Activated CD8-positive, alpha-beta T cell treated with anti-CD3 and anti-CD28 coated beads for 36 hours (primary cell): Measurements from ENCODE around the gene CENPM. TPM values are rescaled to one million over a fixed set of nuclear protein-coding genes. Genes with fewer than 3 reads are reported as not detected.

Experiments
- ATAC-seq: fragments of 200-7000 bp; cut with Tn5 transposase; one replicate; pipeline ENCODE4 v1.10.0; 2021; ENCODE audit warnings: mild to moderate bottlenecking, moderate library complexity
- CTCF ChIA-PET: fragments of 350-600 bp; sonication (Branson Sonifier 250); formaldehyde crosslinking; loops from one replicate; lab custom pipeline; 2021; ENCODE audit warnings: antibody characterized with exemption; lab: Charles Lee
- POLR2A ChIA-PET: fragments of 350-600 bp; sonication (Branson Sonifier 250); formaldehyde crosslinking; loops from one replicate; lab custom pipeline; 2021; ENCODE audit warnings: antibody characterized with exemption; lab: Charles Lee
- DNase-seq: peaks from one replicate; pipeline ENCODE4 v3.0.0-alpha.2; 2020
- H3K27ac Mint-ChIP-seq: one replicate; pipeline ENCODE4 v1.8.0; 2021; ENCODE audit warnings: mild to moderate bottlenecking, mixed read lengths
- H3K27me3 Mint-ChIP-seq: one replicate; pipeline ENCODE4 v1.8.0; 2021; ENCODE audit warnings: mixed read lengths
- H3K36me3 Mint-ChIP-seq: one replicate; pipeline ENCODE4 v1.8.0; 2021; ENCODE audit warnings: low read depth, mixed read lengths
- H3K4me1 Mint-ChIP-seq: one replicate; pipeline ENCODE4 v1.8.0; 2021; ENCODE audit warnings: low read depth, mixed read lengths
- H3K4me3 Mint-ChIP-seq: one replicate; pipeline ENCODE4 v1.8.0; 2021; ENCODE audit warnings: mild to moderate bottlenecking, moderate library complexity, mixed read lengths
- H3K9me3 Mint-ChIP-seq: one replicate; pipeline ENCODE4 v1.8.0; 2021; ENCODE audit warnings: mixed read lengths
- intact Hi-C: fragments of 100-400 bp; cut with micrococcal nuclease; formaldehyde crosslinking; loops from one replicate; pipeline ENCODE4 v1.10.0; 2022
- total RNA-seq, 2 experiments: library from RNA; stranded (reverse); gene quantifications; one replicate each; pipeline ENCODE4 v1.2.3, GENCODE V29; 2021
- TF ChIP-seq, protein P1 (sequence below): fragments of 200-600 bp; IDR thresholded peaks from one replicate; pipeline ENCODE4 v1.8.0; 2022; ENCODE audit warnings: antibody characterized with exemption, mild to moderate bottlenecking

CENPM gene
- total RNA-seq, 2 experiments from 2014 or later, result 62.5 to 63.1 TPM

DNA sequence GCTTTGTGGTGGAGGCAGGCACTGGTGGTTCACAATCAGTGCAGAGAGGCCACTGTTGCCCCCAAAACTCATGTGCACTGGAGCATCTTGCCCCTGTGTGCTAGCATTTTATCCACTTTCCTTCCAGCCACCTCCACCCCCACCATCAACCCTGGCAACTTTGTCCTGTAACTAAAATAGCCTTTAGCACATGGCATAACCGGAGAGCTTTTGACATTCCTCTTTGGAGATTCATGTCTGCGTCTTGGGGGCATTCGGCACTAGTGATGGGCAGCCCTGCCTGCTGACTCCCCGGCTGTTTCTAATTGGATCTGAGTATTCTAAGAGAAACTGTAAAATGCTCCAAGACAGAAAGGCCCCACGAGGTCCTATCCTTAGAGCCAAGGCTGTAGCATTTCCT is 47.8 kb downstream of the CENPM start:
- intact Hi-C loops, result no loop called here
- H3K36me3 Mint-ChIP-seq, result peaks cover 34% of the 10 kb centered on the region
- TF ChIP-seq, protein P1, sequence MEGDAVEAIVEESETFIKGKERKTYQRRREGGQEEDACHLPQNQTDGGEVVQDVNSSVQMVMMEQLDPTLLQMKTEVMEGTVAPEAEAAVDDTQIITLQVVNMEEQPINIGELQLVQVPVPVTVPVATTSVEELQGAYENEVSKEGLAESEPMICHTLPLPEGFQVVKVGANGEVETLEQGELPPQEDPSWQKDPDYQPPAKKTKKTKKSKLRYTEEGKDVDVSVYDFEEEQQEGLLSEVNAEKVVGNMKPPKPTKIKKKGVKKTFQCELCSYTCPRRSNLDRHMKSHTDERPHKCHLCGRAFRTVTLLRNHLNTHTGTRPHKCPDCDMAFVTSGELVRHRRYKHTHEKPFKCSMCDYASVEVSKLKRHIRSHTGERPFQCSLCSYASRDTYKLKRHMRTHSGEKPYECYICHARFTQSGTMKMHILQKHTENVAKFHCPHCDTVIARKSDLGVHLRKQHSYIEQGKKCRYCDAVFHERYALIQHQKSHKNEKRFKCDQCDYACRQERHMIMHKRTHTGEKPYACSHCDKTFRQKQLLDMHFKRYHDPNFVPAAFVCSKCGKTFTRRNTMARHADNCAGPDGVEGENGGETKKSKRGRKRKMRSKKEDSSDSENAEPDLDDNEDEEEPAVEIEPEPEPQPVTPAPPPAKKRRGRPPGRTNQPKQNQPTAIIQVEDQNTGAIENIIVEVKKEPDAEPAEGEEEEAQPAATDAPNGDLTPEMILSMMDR, result no peak
- no peak overlapping the region for H3K27ac Mint-ChIP-seq
- no peak overlapping the region for H3K4me3 Mint-ChIP-seq
- H3K4me1 Mint-ChIP-seq, result no peaks in the 10 kb centered on the region
- POLR2A ChIA-PET, result interaction anchor here (0.8 to 2.0 kb wide), 3 partner anchors 13 to 48 kb away, joined by 3 to 9 read pairs (median 3); partner anchors contain the start of gene CENPM
- no peaks in the 10 kb centered on the region for H3K9me3 Mint-ChIP-seq
- no peaks in the 10 kb centered on the region for H3K27me3 Mint-ChIP-seq
- DNase-seq (no peak), ATAC-seq (no peak)
- CTCF ChIA-PET, result no interaction called here

DNA sequence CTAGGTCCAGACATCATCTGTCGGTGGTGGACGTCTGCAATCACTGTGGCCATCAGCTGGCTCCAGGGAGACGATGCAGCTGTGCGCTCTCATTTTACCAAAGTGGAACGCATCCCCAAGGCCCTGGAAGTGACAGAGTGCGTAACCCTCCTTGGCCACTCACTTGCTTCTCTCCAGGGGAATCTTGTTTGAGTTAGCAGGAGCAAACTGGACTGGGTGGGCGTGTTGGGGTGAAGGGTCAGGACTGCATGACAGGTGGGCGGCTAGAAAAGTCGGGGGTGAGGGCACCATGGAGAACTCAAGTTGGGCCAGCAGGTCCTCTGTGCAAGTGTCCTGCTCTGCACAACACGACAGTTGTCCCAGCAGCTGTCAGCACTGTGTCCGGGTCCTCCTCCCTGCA is 48.3 kb downstream of the CENPM start:
- intact Hi-C loops, result no loop called here
- H3K4me1 Mint-ChIP-seq, result no peaks in the 10 kb centered on the region

GRCh38 chr22:41893591-41894375 is 53.2 kb downstream of the CENPM start:
- no peak overlapping the region for H3K4me3 Mint-ChIP-seq
- H3K4me1 Mint-ChIP-seq, result no peaks in the 10 kb centered on the region
- CTCF ChIA-PET, result interaction anchor here (1.0 to 1.2 kb wide), 2 partner anchors 8 to 19 kb away, joined by 4 to 6 read pairs; no protein-coding TSS in a partner anchor
- H3K36me3 Mint-ChIP-seq, result peaks cover 48% of the 10 kb centered on the region
- H3K27me3 Mint-ChIP-seq, result no peaks in the 10 kb centered on the region
- intact Hi-C loops, result no loop called here
- POLR2A ChIA-PET, result no interaction called here
- H3K27ac Mint-ChIP-seq, result no peak overlapping the region
- DNase-seq, result no peak
- TF ChIP-seq, protein P1, result no peak
- H3K9me3 Mint-ChIP-seq, result no peaks in the 10 kb centered on the region
- no peak for ATAC-seq

More for the DNA sequence above, 48.3 kb downstream of the CENPM start:
- Mint-ChIP-seq H3K27me3 (no peaks in the 10 kb centered on the region), H3K27ac (no peak overlapping the region), H3K9me3 (no peaks in the 10 kb centered on the region), H3K36me3 (peaks cover 34% of the 10 kb centered on the region), H3K4me3 (no peak overlapping the region)
- CTCF ChIA-PET, result no interaction called here
- no peak for ATAC-seq
- no peak for DNase-seq
- TF ChIP-seq, protein P1, result no peak
- POLR2A ChIA-PET, result no interaction called here

GRCh38 chr22:41892721-41893120 is 54.2 kb downstream of the CENPM start:
- Mint-ChIP-seq H3K4me3 (no peak overlapping the region), H3K27me3 (no peaks in the 10 kb centered on the region), H3K4me1 (no peaks in the 10 kb centered on the region), H3K9me3 (no peaks in the 10 kb centered on the region), H3K27ac (no peak overlapping the region), H3K36me3 (peaks cover 54% of the 10 kb centered on the region)
- ATAC-seq (no peak), DNase-seq (no peak)
- ChIA-PET POLR2A (no interaction called here), CTCF (no interaction called here)
- intact Hi-C loops, result no loop called here
- TF ChIP-seq, protein P1, result no peak

DNA sequence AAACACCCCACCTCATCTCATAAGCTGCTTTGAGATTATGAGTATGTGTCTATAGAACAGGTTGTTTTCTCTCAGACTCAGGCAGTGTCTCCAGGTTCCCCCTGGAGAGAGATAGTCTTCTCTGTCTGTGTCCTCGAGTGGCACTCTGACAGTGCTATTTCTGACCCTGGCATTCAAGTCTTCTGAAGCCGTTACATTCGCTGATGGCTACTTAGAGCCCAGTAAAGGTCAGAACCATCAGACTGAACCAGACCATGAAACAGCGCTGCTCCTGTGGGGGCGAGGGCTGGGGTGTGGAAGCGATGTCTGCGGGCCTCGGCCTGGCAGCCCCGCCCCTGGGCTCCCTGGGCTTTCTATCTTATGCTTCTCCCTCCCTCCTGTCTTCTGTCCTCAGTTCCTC is 55.5 kb downstream of the CENPM start:
- no peak overlapping the region for H3K4me3 Mint-ChIP-seq
- POLR2A ChIA-PET, result no interaction called here
- intact Hi-C loops, result no loop called here
- ATAC-seq (no peak), DNase-seq (no peak)
- H3K4me1 Mint-ChIP-seq, result no peaks in the 10 kb centered on the region
- H3K9me3 Mint-ChIP-seq, result no peaks in the 10 kb centered on the region
- peaks cover 60% of the 10 kb centered on the region for H3K36me3 Mint-ChIP-seq
- TF ChIP-seq, protein P1, result no peak
- H3K27ac Mint-ChIP-seq, result no peak overlapping the region
- no peaks in the 10 kb centered on the region for H3K27me3 Mint-ChIP-seq
- CTCF ChIA-PET, result no interaction called here
